HG02981 (cell line): ENCODE measurements around the gene KCNJ9.
"Not testable (repeated sequence)": the region's sequence is repeated elsewhere in the genome, so short reads cannot be mapped to it uniquely, and the experiment has no call there.

Experiments used
- ATAC-seq: cut with Tn5 transposase; IDR thresholded peaks from one replicate; pipeline ENCODE4 v1.9.1; 2021; ENCODE audit warnings: mild to moderate bottlenecking, moderate library complexity; ENCODE audit not compliant: unreplicated experiment

KCNJ9 gene

GRCh38 chr1:160081261-160081936 is at the start of gene KCNJ9:
KCNJ9 (plus strand) TSS chr1:160081538; CDS start chr1:160084031, 2,493 bp downstream.
- ATAC-seq, result no peak

GRCh38 chr1:160032165-160032820 is 49.0 kb upstream of the KCNJ9 start:
- ATAC-seq, result peak; percentile 7

- no peak for ATAC-seq
Measured at GRCh38 chr1:160040476-160040875, 40.9 kb upstream of the KCNJ9 start.

GRCh38 chr1:160043543-160043942 is 37.8 kb upstream of the KCNJ9 start:
- no peak for ATAC-seq

- ATAC-seq, result no peak
Measured at GRCh38 chr1:160045653-160046052, 35.7 kb upstream of the KCNJ9 start.

GRCh38 chr1:160046494-160047110 is 34.7 kb upstream of the KCNJ9 start:
- ATAC-seq, result peak; percentile 67

- ATAC-seq, result peak; percentile 29
Measured at GRCh38 chr1:160047111-160047991, 34.0 kb upstream of the KCNJ9 start.

- ATAC-seq, result no peak
Measured at GRCh38 chr1:160048335-160048734, 33.0 kb upstream of the KCNJ9 start.

- ATAC-seq, result no peak
Measured at GRCh38 chr1:160049101-160049500, 32.2 kb upstream of the KCNJ9 start.

- ATAC-seq, result not testable (repeated sequence)
Measured at GRCh38 chr1:160050182-160050581, 31.2 kb upstream of the KCNJ9 start.

GRCh38 chr1:160050619-160051018 is 30.7 kb upstream of the KCNJ9 start:
- no peak for ATAC-seq

- ATAC-seq, result no peak
Measured at GRCh38 chr1:160052936-160053335, 28.4 kb upstream of the KCNJ9 start.

- ATAC-seq, result no peak
Measured at GRCh38 chr1:160053548-160054365, 27.6 kb upstream of the KCNJ9 start.

- ATAC-seq, result no peak
Measured at GRCh38 chr1:160056648-160057169, 24.6 kb upstream of the KCNJ9 start.

GRCh38 chr1:160058087-160058486 is 23.3 kb upstream of the KCNJ9 start:
- ATAC-seq, result no peak

GRCh38 chr1:160061369-160062229 is 19.7 kb upstream of the KCNJ9 start:
- ATAC-seq, result no peak

GRCh38 chr1:160062230-160062532 is 19.2 kb upstream of the KCNJ9 start:
- ATAC-seq, result no peak

GRCh38 chr1:160063176-160063575 is 18.2 kb upstream of the KCNJ9 start:
- no peak for ATAC-seq

GRCh38 chr1:160064164-160064563 is 17.2 kb upstream of the KCNJ9 start:
- ATAC-seq, result no peak
